OCI-M2 (cell line): ENCODE results near the gene TGFBR2.

ENCODE experiments used
- DNase-seq: peaks from one replicate; lab custom pipeline; 2025; ENCODE audit not compliant: unreplicated experiment; lab: John Stamatoyannopoulos, UW

TGFBR2 gene

GRCh38 chr3:30688776-30689641, 82.6 kb downstream of the TGFBR2 start:
- no peak for DNase-seq

GRCh38 chr3:30690199-30690598, 83.8 kb downstream of the TGFBR2 start:
- no peak for DNase-seq

GRCh38 chr3:30691249-30691880, 85.0 kb downstream of the TGFBR2 start:
- no peak for DNase-seq

- no peak for DNase-seq
These were observed 85.5 kb downstream of the TGFBR2 start for GRCh38 chr3:30691944-30692343.

GRCh38 chr3:30692498-30693130, 86.2 kb downstream of the TGFBR2 start:
- no peak for DNase-seq

- DNase-seq = no peak
These were observed 87.2 kb downstream of the TGFBR2 start for GRCh38 chr3:30693470-30694120.

- no peak for DNase-seq
These were observed 87.7 kb downstream of the TGFBR2 start for GRCh38 chr3:30694148-30694547.

- no peak for DNase-seq
These were observed 88.3 kb downstream of the TGFBR2 start for GRCh38 chr3:30694668-30695067.

GRCh38 chr3:30695302-30696061, 89.1 kb downstream of the TGFBR2 start:
- no peak for DNase-seq

GRCh38 chr3:30696403-30696819, 90.0 kb downstream of the TGFBR2 start:
- DNase-seq = no peak

GRCh38 chr3:30696896-30697295, 90.5 kb downstream of the TGFBR2 start:
- DNase-seq = no peak

GRCh38 chr3:30698549-30698948, 92.1 kb downstream of the TGFBR2 start:
- DNase-seq = no peak

- no peak for DNase-seq
These were observed 93.5 kb downstream of the TGFBR2 start for GRCh38 chr3:30699927-30700326.

- no peak for DNase-seq
These were observed 94.4 kb downstream of the TGFBR2 start for GRCh38 chr3:30700702-30701321.

GRCh38 chr3:30702038-30702827, 95.8 kb downstream of the TGFBR2 start:
- DNase-seq = no peak

GRCh38 chr3:30702828-30703397, 96.5 kb downstream of the TGFBR2 start:
- DNase-seq = no peak

GRCh38 chr3:30704931-30705890, 98.8 kb downstream of the TGFBR2 start:
- DNase-seq = no peak

- DNase-seq = no peak
These were observed 101.4 kb downstream of the TGFBR2 start for GRCh38 chr3:30707825-30708224.
